ENCODE measurements around the gene RSPH1.

DNA sequence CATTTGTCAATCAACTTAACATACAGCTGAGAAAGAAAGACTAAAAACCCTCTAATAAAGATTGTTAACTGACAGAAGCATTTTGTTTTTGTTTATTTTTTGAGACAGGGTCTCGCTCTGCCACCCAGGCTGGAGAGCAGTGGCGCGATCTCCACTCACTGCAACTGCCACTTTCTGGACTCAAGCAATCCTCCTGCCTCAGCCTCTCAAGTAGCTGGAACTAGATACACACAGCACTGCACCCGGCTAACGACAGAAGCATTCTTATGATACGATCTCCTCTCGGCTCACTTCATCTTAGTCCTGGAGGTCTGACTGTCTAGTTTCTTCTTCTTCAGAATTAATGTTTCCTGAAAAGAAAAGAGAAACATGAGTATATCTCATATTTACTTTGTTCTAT, 23.5 kb downstream of the RSPH1 start:
- no peak for TF ChIP-seq HDGF (IDR thresholded peaks at IDR 0.05; ENCODE audit: borderline replicate concordance)
- TF ChIP-seq FOXM1 (IDR thresholded peaks at IDR 0.05; ENCODE audit: borderline replicate concordance), result no peak

Measured in HEK293T (cell line).